T-helper 2 cell (primary cell): ENCODE results near the gene RPRM.
"Not testable (repeated sequence)": the region's sequence is repeated elsewhere in the genome, so short reads cannot be mapped to it uniquely, and the experiment has no call there.

Experiments used
- DNase-seq, 5 experiments: peaks; one replicate each; pipeline versions ENCODE4 v3.0.0 to v3.0.0-alpha.2; 2012 to 2022
- total RNA-seq, 2 donors: gene quantifications; one replicate each; lab custom pipeline; 2026; lab: John Stamatoyannopoulos, UW

RPRM gene
- 0 to 0.61 reads per million in 2 donors for total RNA-seq

GRCh38 chr2:153478289-153479261 is at the start of gene RPRM:
TSS of gene RPRM (minus strand) at chr2:153478762. CDS start at chr2:153478565, 197 bp downstream.
- peak in 4 of 5 experiments; percentile 20 to 61 (median 30) for DNase-seq

GRCh38 chr2:153519257-153519875 is 40.8 kb upstream of the RPRM start:
- DNase-seq, result peak in 3 of 5 experiments; percentile 19 to 38 (median 27)

GRCh38 chr2:153512331-153512730 is 33.8 kb upstream of the RPRM start:
- DNase-seq, result no peak

- no peak for DNase-seq
Measured at GRCh38 chr2:153510996-153511395, 32.4 kb upstream of the RPRM start.

GRCh38 chr2:153509133-153509532 is 30.6 kb upstream of the RPRM start:
- no peak for DNase-seq

GRCh38 chr2:153506499-153506898 is 27.9 kb upstream of the RPRM start:
- DNase-seq, result not testable (repeated sequence)

GRCh38 chr2:153499439-153499838 is 20.9 kb upstream of the RPRM start:
- DNase-seq, result no peak

- no peak for DNase-seq
Measured at GRCh38 chr2:153497938-153498629, 19.5 kb upstream of the RPRM start.

GRCh38 chr2:153495725-153496124 is 17.2 kb upstream of the RPRM start:
- DNase-seq, result no peak

GRCh38 chr2:153488072-153488471 is 9.5 kb upstream of the RPRM start:
- no peak for DNase-seq

- no peak for DNase-seq
Measured at GRCh38 chr2:153487448-153487847, 8.9 kb upstream of the RPRM start.

- DNase-seq, result no peak
Measured at GRCh38 chr2:153479573-153479972, 1.0 kb upstream of the RPRM start.

- no peak for DNase-seq
Measured at GRCh38 chr2:153477636-153478288, 800 bp downstream of the RPRM start.

- DNase-seq, result no peak
Measured at GRCh38 chr2:153476816-153477635, 1.5 kb downstream of the RPRM start.

GRCh38 chr2:153476491-153476815 is 2.1 kb downstream of the RPRM start:
- no peak for DNase-seq

GRCh38 chr2:153474876-153475435 is 3.6 kb downstream of the RPRM start:
- DNase-seq, result no peak

GRCh38 chr2:153474407-153474806 is 4.2 kb downstream of the RPRM start:
- no peak for DNase-seq

GRCh38 chr2:153470867-153471266 is 7.7 kb downstream of the RPRM start:
- no peak for DNase-seq

GRCh38 chr2:153464395-153464794 is 14.2 kb downstream of the RPRM start:
- no peak for DNase-seq

- no peak for DNase-seq
Measured at GRCh38 chr2:153462338-153462859, 16.2 kb downstream of the RPRM start.

GRCh38 chr2:153461453-153461852 is 17.1 kb downstream of the RPRM start:
- DNase-seq, result no peak
